ENCODE results near the gene MICALL1. TPM values are rescaled to one million over a fixed set of nuclear protein-coding genes. Genes with fewer than 3 reads are reported as not detected.

MICALL1 gene
- total and polyA plus RNA-seq, 2 donors: 5.5 to 13.7 TPM

DNA sequence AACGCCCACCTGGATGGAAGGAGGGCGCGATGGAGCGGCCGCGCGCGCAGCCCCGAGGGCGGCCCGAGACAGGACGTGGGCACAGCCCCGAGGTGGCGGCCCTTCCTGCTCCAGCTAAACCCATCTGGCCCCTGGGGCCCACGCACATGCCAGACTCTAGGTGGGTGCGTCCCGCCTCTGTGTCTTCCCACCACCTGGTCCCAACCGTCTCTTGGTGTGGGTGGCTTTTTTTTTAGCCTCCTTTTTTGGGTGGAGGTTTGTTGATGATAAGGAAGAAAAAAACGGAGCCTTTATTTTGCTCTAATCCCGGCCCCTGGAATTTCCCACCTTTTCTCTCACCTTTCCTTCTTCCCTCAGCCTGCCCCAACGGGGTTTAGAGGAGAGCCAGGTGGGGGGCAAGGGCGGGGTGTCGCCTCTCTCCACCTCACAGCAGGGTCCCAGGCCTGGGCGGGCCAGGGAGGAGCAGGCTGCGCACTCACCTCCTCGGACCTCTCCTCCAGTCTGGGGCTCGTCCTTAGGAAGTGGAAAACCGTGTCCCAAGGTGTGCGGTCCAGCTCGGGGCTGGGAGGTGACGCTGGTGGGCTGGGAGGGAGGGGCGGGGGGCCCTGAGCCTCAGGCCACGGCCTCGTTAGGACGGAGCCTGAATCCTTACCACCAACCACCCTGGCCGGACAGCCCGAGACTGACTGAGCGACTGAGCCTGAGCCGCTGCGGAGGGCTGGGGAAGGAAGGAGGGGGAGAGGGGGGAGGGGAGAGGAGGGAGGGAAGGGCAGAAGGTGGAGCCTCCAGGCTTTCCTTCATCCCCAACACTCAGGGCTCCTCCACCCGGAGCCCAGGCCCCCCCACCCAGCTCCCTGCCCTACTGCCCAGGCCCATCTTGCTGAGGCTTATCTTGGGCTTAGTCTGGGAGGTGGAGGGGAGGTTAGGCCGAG is 78.0 kb downstream of the MICALL1 start, which contains the start of gene SOX10:
Gene SOX10 (minus strand): TSS at position 696 of the 932 bp plus-strand sequence. CDS start 771 bp downstream, outside the sequence.
- WGBS: 92% methylated on average over 42 of the region's 42 CpGs
- Histone ChIP-seq H3K27me3 (ENCODE audit: control insufficient read depth in 2 of 2, insufficient read depth in 1 of 2, low read length in 1 of 2) (peaks cover 0 to 25% of the 10 kb centered on the region in 2 donors), H3K9me3 (ENCODE audit: control insufficient read depth in 2 of 2, insufficient read depth in 1 of 2, low read length in 1 of 2) (peaks cover 0 to 5% of the 10 kb centered on the region in 2 donors), H3K4me1 (ENCODE audit: control insufficient read depth in 2 of 2, insufficient read depth in 2 of 2, low read length in 2 of 2) (peaks cover 0 to 4% of the 10 kb centered on the region in 2 donors), H3K27ac (ENCODE audit: low read depth in 1 of 2, low read length in 1 of 2) (no peak within 1 kb of the TSS), H3K4me3 (ENCODE audit: low read length in 2 of 2) (no peak within 1 kb of the TSS), H3K36me3 (ENCODE audit: control insufficient read depth in 2 of 2, insufficient read depth in 2 of 2, low read length in 1 of 2) (peaks cover 0 to 4% of the 10 kb centered on the region in 2 donors)
- no peak for DNase-seq (ENCODE audit: low read depth in 6 of 9, low spot score in 9 of 9)

DNA sequence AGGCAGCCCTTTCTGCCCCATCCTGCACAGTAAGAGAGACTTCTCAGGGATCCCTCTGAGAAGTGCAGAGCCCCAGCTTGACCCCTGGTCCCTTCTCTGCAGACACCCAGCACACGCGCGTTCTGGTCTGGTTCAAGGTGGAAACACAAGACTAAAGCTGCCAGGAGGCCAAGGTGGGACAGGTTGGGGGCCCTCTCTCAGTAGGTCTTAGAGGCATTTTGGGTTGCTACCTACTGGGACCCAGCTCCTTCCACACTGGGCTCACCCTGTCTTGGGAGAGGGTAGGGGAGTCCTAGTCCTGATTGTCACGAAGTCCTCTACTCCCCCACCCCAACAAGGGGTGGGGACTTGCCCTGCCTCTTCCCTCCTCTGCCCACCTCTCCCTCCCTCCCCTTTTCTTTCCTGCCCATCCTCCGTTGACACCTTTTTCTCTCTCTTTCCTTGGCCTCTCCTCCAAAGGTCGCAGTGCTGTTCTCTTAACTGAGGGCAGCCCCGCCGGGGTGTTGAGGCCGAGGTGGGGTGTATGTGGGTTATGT is 79.0 kb downstream of the MICALL1 start:
- peaks cover 0 to 4% of the 10 kb centered on the region in 2 donors for H3K4me1 ChIP-seq (ENCODE audit: control insufficient read depth in 2 of 2, insufficient read depth in 2 of 2, low read length in 2 of 2)
- peaks cover 0 to 25% of the 10 kb centered on the region in 2 donors for H3K27me3 ChIP-seq (ENCODE audit: control insufficient read depth in 2 of 2, insufficient read depth in 1 of 2, low read length in 1 of 2)
- no peak overlapping the region for H3K4me3 ChIP-seq (ENCODE audit: low read length in 2 of 2)
- H3K9me3 ChIP-seq (ENCODE audit: control insufficient read depth in 2 of 2, insufficient read depth in 1 of 2, low read length in 1 of 2): peaks cover 0 to 5% of the 10 kb centered on the region in 2 donors
- WGBS: 97% methylated on average over 9 of the region's 9 CpGs
- no peak for DNase-seq (ENCODE audit: low read depth in 6 of 9, low spot score in 9 of 9)
- peaks cover 0 to 4% of the 10 kb centered on the region in 2 donors for H3K36me3 ChIP-seq (ENCODE audit: control insufficient read depth in 2 of 2, insufficient read depth in 2 of 2, low read length in 1 of 2)
- no peak overlapping the region for H3K27ac ChIP-seq (ENCODE audit: low read depth in 1 of 2, low read length in 1 of 2)

DNA sequence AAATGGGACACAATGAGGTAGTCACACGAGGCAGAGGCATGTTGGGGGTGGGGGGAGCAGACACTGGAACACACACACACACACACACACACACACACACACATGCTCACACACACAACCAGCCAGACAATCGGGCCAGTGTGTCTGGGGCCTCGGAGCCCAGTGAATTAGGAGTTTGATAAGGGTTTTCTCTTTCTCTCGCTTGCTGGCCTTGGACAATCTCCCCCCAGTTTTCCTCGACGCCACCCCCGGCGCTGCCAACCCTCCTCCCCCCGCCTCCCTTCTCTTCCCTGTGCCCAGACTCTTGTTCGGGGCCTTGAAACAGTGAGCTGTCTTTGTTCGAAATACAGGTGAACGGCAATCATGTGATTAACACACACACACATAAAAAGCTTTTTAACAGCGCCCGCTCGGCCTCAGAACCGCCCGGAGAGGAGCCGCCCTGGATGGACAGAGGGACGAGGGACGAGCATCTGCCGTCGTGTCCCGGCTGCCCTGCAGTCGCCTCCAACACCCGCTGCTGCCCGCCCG is 79.7 kb downstream of the MICALL1 start:
- no peak for DNase-seq (ENCODE audit: low read depth in 6 of 9, low spot score in 9 of 9)
- H3K36me3 ChIP-seq (ENCODE audit: control insufficient read depth in 2 of 2, insufficient read depth in 2 of 2, low read length in 1 of 2): peaks cover 0 to 4% of the 10 kb centered on the region in 2 donors
- peaks cover 0 to 5% of the 10 kb centered on the region in 2 donors for H3K9me3 ChIP-seq (ENCODE audit: control insufficient read depth in 2 of 2, insufficient read depth in 1 of 2, low read length in 1 of 2)
- 96% methylated on average over 27 of the region's 27 CpGs for WGBS
- no peak overlapping the region for H3K4me3 ChIP-seq (ENCODE audit: low read length in 2 of 2)
- H3K4me1 ChIP-seq (ENCODE audit: control insufficient read depth in 2 of 2, insufficient read depth in 2 of 2, low read length in 2 of 2): peaks cover 0 to 4% of the 10 kb centered on the region in 2 donors
- no peak overlapping the region for H3K27ac ChIP-seq (ENCODE audit: low read depth in 1 of 2, low read length in 1 of 2)
- peaks cover 0 to 25% of the 10 kb centered on the region in 2 donors for H3K27me3 ChIP-seq (ENCODE audit: control insufficient read depth in 2 of 2, insufficient read depth in 1 of 2, low read length in 1 of 2)

DNA sequence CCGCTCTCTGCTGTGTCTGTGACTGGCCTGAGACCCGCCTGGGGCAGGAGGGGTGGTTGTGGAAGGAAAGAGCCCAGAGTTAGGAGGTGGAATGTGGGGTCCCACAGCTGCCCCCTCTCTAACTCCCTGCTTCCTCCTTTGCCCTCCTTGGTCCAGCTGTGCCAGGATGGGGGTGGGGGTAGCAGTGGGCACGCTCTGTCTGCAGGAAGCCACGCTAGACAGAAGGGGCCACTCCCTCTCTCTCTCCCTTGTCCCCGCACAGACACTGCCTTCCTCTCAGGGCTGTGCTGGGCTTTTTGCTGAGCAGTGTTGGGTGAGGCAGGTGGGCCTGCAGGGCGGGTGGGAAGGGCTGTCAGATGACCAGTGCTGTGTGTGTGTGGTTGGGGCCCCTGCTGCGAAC is 80.3 kb downstream of the MICALL1 start:
- DNase-seq (ENCODE audit: low read depth in 6 of 9, low spot score in 9 of 9): no peak
- 73% methylated on average over 7 of the region's 7 CpGs for WGBS
- no peak overlapping the region for H3K4me3 ChIP-seq (ENCODE audit: low read length in 2 of 2)
- H3K36me3 ChIP-seq (ENCODE audit: control insufficient read depth in 2 of 2, insufficient read depth in 2 of 2, low read length in 1 of 2): peaks cover 0 to 4% of the 10 kb centered on the region in 2 donors
- no peak overlapping the region for H3K27ac ChIP-seq (ENCODE audit: low read depth in 1 of 2, low read length in 1 of 2)
- peaks cover 0 to 4% of the 10 kb centered on the region in 2 donors for H3K4me1 ChIP-seq (ENCODE audit: control insufficient read depth in 2 of 2, insufficient read depth in 2 of 2, low read length in 2 of 2)
- peaks cover 0 to 5% of the 10 kb centered on the region in 2 donors for H3K9me3 ChIP-seq (ENCODE audit: control insufficient read depth in 2 of 2, insufficient read depth in 1 of 2, low read length in 1 of 2)
- peaks cover 0 to 25% of the 10 kb centered on the region in 2 donors for H3K27me3 ChIP-seq (ENCODE audit: control insufficient read depth in 2 of 2, insufficient read depth in 1 of 2, low read length in 1 of 2)

DNA sequence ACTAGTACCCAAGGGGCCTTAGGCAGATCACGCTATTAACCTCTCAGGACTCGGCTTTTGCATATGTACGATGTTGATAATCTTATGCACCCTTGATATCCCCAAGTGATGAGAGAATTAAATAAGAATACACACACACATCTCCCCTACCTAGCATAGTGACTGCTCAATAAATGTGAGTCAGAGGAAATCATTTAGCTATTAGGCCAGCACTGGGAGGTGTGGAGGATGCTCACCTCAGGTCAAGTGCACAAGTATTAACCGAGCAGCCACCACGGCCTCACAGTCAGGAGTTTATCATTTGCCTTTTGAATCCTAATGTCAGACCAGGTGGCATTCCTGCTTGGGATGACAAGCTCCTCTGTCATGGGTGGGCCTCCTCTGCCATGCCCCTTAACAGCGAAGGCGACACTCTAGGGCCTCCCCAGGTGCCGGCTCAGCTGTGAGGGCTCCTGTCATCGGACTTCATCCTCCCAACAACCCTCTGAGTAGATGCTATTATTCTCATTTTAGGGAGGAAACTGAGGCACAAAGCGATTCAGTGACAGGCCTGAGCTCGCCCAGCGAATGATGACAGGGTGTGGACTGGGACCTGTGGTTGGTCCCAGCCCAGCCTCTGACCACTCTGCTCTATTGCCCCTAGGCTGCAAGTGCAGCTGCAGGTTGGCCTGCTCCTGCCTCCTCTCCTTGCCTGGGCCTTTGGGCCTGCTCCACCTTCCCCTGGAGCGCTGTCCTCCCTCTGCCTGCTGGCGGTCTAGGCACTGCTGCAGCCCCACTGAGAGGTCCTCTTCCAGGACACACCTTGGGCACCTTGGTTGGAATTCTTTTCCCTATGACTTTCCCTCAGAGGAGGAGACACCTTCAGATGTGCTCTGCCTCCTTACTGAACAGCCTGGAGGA is 83.3 kb downstream of the MICALL1 start:
- 92% methylated on average over 14 of the region's 14 CpGs for WGBS
- Histone ChIP-seq H3K27me3 (ENCODE audit: control insufficient read depth in 2 of 2, insufficient read depth in 1 of 2, low read length in 1 of 2) (peaks cover 0 to 2% of the 10 kb centered on the region in 2 donors), H3K4me1 (ENCODE audit: control insufficient read depth in 2 of 2, insufficient read depth in 2 of 2, low read length in 2 of 2) (peaks cover 0 to 6% of the 10 kb centered on the region in 2 donors), H3K9me3 (ENCODE audit: control insufficient read depth in 2 of 2, insufficient read depth in 1 of 2, low read length in 1 of 2) (no peaks in the 10 kb centered on the region), H3K36me3 (ENCODE audit: control insufficient read depth in 2 of 2, insufficient read depth in 2 of 2, low read length in 1 of 2) (peaks cover 0 to 4% of the 10 kb centered on the region in 2 donors), H3K4me3 (ENCODE audit: low read length in 2 of 2) (no peak overlapping the region), H3K27ac (ENCODE audit: low read depth in 1 of 2, low read length in 1 of 2) (no peak overlapping the region)
- DNase-seq (ENCODE audit: low read depth in 6 of 9, low spot score in 9 of 9): no peak

DNA sequence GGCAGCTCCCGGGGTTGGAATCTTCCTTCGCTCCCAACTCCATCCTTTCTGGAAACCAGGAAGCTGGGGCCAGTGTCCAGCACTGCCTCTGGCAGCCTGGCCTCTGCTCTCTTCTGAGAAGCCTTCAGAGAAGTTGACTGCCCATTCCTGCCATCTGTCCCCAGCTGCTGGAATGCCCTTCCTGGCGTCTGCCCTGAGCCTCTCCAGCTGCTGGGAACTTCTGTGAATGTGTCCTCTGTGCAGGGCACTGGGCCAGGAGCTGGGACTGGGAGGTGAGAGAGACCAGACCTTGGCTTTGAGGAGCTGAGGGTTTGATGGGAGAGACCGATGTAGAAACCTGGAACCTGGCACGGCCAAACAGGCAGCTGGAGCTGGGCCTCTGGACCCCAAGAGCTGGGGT is 84.2 kb downstream of the MICALL1 start:
- peaks cover 0 to 4% of the 10 kb centered on the region in 2 donors for H3K36me3 ChIP-seq (ENCODE audit: control insufficient read depth in 2 of 2, insufficient read depth in 2 of 2, low read length in 1 of 2)
- H3K27ac ChIP-seq (ENCODE audit: low read depth in 1 of 2, low read length in 1 of 2): no peak overlapping the region
- H3K9me3 ChIP-seq (ENCODE audit: control insufficient read depth in 2 of 2, insufficient read depth in 1 of 2, low read length in 1 of 2): no peaks in the 10 kb centered on the region
- no peak for DNase-seq (ENCODE audit: low read depth in 6 of 9, low spot score in 9 of 9)
- H3K27me3 ChIP-seq (ENCODE audit: control insufficient read depth in 2 of 2, insufficient read depth in 1 of 2, low read length in 1 of 2): no peaks in the 10 kb centered on the region
- WGBS: 95% methylated on average over 5 of the region's 5 CpGs
- H3K4me3 ChIP-seq (ENCODE audit: low read length in 2 of 2): no peak overlapping the region
- H3K4me1 ChIP-seq (ENCODE audit: control insufficient read depth in 2 of 2, insufficient read depth in 2 of 2, low read length in 2 of 2): peaks cover 0 to 9% of the 10 kb centered on the region in 2 donors

DNA sequence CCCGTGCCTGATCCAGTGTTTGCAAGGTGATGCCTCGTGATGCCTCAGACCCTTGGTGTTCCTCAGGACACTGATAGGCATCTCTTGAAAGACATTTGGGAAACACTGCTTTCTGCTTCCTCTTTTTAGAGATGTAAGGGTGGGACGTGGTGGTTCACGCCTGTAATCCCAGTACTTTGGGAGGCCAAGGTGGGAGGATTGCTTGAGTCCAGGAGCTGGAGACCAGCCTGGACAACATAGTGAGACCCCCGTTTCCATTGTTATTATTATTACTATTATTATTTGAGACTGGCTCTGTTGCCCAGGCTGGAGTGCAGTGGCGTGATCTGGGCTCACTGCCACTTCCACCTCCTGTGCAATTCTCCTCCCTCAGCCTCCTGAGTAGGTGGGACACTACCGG is 84.8 kb downstream of the MICALL1 start:
- peaks cover 0 to 9% of the 10 kb centered on the region in 2 donors for H3K4me1 ChIP-seq (ENCODE audit: control insufficient read depth in 2 of 2, insufficient read depth in 2 of 2, low read length in 2 of 2)
- H3K36me3 ChIP-seq (ENCODE audit: control insufficient read depth in 2 of 2, insufficient read depth in 2 of 2, low read length in 1 of 2): peaks cover 0 to 4% of the 10 kb centered on the region in 2 donors
- no peak overlapping the region for H3K27ac ChIP-seq (ENCODE audit: low read depth in 1 of 2, low read length in 1 of 2)
- H3K27me3 ChIP-seq (ENCODE audit: control insufficient read depth in 2 of 2, insufficient read depth in 1 of 2, low read length in 1 of 2): no peaks in the 10 kb centered on the region
- no peak for DNase-seq (ENCODE audit: low read depth in 6 of 9, low spot score in 9 of 9)
- H3K9me3 ChIP-seq (ENCODE audit: control insufficient read depth in 2 of 2, insufficient read depth in 1 of 2, low read length in 1 of 2): no peaks in the 10 kb centered on the region
- WGBS: 96% methylated on average over 7 of the region's 7 CpGs
- no peak overlapping the region for H3K4me3 ChIP-seq (ENCODE audit: low read length in 2 of 2)

DNA sequence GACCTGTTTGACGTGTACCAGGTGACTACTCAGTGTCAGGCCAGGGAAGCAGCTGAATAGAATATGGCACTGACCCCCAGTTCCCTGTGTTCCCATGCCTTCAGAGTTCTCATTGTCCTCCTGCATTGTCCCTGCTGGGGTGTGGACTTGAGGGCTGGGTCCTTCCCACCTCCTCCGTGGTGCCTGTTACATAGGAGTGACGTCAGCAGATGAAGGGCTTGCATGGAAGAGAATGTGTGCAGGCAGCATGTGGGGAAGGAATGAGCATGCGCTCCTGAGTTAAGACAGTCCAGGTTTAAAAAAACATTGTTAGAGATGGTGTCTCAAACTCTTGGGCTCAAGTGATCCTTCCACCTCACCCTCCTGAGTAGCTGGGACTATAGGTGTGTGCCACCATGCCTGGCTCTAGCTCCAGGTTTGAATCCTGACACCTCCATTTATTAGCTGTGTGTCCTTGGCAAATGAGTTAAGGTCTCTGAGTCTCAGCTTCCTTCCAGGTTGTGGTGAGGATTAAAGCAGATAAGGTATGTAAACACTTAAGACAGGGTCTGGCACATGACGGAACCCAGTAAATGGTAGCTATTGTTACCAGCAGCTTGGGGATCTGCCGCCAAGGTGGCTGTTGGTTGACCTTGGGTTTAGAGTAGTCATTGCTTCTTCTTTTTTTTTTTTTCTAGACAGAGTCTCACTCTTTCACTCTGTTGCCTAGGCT is 85.8 kb downstream of the MICALL1 start:
- DNase-seq (ENCODE audit: low read depth in 6 of 9, low spot score in 9 of 9): no peak
- Histone ChIP-seq H3K9me3 (ENCODE audit: control insufficient read depth in 2 of 2, insufficient read depth in 1 of 2, low read length in 1 of 2) (no peaks in the 10 kb centered on the region), H3K36me3 (ENCODE audit: control insufficient read depth in 2 of 2, insufficient read depth in 2 of 2, low read length in 1 of 2) (no peaks in the 10 kb centered on the region), H3K4me1 (ENCODE audit: control insufficient read depth in 2 of 2, insufficient read depth in 2 of 2, low read length in 2 of 2) (peaks cover 0 to 19% of the 10 kb centered on the region in 2 donors), H3K27me3 (ENCODE audit: control insufficient read depth in 2 of 2, insufficient read depth in 1 of 2, low read length in 1 of 2) (no peaks in the 10 kb centered on the region), H3K27ac (ENCODE audit: low read depth in 1 of 2, low read length in 1 of 2) (no peak overlapping the region), H3K4me3 (ENCODE audit: low read length in 2 of 2) (no peak overlapping the region)
- WGBS: 89% methylated on average over 6 of the region's 6 CpGs

Measured in thymus (tissue), 11 donors.